GM21528 (cell line): ENCODE measurements around the gene BEST4.
A peak's percentile ranks its signal among the peaks of the same experiment; 100 is the strongest.
"Not testable (repeated sequence)": the region's sequence is repeated elsewhere in the genome, so short reads cannot be mapped to it uniquely, and the experiment has no call there.

Experiments used
- ATAC-seq: cut with Tn5 transposase; IDR thresholded peaks from one replicate; pipeline ENCODE4 v1.9.1; 2021; ENCODE audit warnings: mild to moderate bottlenecking, moderate library complexity; ENCODE audit not compliant: unreplicated experiment, low FRiP score

The BEST4 gene

GRCh38 chr1:44819608-44820327, 31.8 kb upstream of the BEST4 start:
- peak; percentile 82 for ATAC-seq

- no peak for ATAC-seq
Measured at GRCh38 chr1:44819196-44819607, 31.2 kb upstream of the BEST4 start.

GRCh38 chr1:44817771-44818495, 30.0 kb upstream of the BEST4 start:
- ATAC-seq, result no peak

GRCh38 chr1:44817307-44817706, 29.3 kb upstream of the BEST4 start:
- ATAC-seq, result no peak

- not testable (repeated sequence) for ATAC-seq
Measured at GRCh38 chr1:44815926-44816325, 28.0 kb upstream of the BEST4 start.

GRCh38 chr1:44812822-44813543, 25.0 kb upstream of the BEST4 start:
- ATAC-seq, result no peak

- ATAC-seq, result no peak
Measured at GRCh38 chr1:44811234-44811633, 23.3 kb upstream of the BEST4 start.

- not testable (repeated sequence) for ATAC-seq
Measured at GRCh38 chr1:44810762-44811105, 22.8 kb upstream of the BEST4 start.

GRCh38 chr1:44810101-44810761, 22.3 kb upstream of the BEST4 start:
- no peak for ATAC-seq

- peak; percentile 53 for ATAC-seq
Measured at GRCh38 chr1:44808938-44809917, 21.3 kb upstream of the BEST4 start.

- ATAC-seq, result peak; percentile 8
Measured at GRCh38 chr1:44808063-44808937, 20.3 kb upstream of the BEST4 start, which contains the start of gene BTBD19. TSS of gene BTBD19 (plus strand) at chr1:44808523. CDS start at chr1:44808821, 298 bp downstream.

- peak; percentile 27 for ATAC-seq
Measured at GRCh38 chr1:44807364-44808062, 19.5 kb upstream of the BEST4 start.

- no peak for ATAC-seq
Measured at GRCh38 chr1:44806704-44807363, 18.9 kb upstream of the BEST4 start, which contains the start of gene DYNLT4. TSS of gene DYNLT4 (minus strand) at chr1:44807351. CDS start at chr1:44806668, 683 bp downstream.

GRCh38 chr1:44806025-44806703, 18.2 kb upstream of the BEST4 start:
- no peak for ATAC-seq

- ATAC-seq, result no peak
Measured at GRCh38 chr1:44805311-44806024, 17.5 kb upstream of the BEST4 start.
